Rectal smooth muscle tissue (tissue), 1 donor: Measurements from ENCODE around the gene RNASE1.

Experiments
- H3K27ac ChIP-seq: one replicate; pipeline ENCODE4 v1.7.0; 2013; ENCODE audit warnings: low read depth, low read length, inconsistent platforms
- H3K27me3 ChIP-seq: one replicate; pipeline ENCODE4 v1.7.0; 2013; ENCODE audit warnings: low read length; ENCODE audit not compliant: control insufficient read depth, insufficient read depth
- H3K36me3 ChIP-seq: one replicate; pipeline ENCODE4 v1.7.0; 2013; ENCODE audit warnings: low read length; ENCODE audit not compliant: control insufficient read depth, insufficient read depth
- H3K4me1 ChIP-seq: one replicate; pipeline ENCODE4 v1.7.0; 2013; ENCODE audit warnings: low read length; ENCODE audit not compliant: control insufficient read depth, insufficient read depth
- H3K4me3 ChIP-seq: one replicate; pipeline ENCODE4 v1.7.0; 2013; ENCODE audit warnings: low read length
- H3K9ac ChIP-seq: one replicate; pipeline ENCODE4 v1.7.0; 2013; ENCODE audit warnings: low read length

RNASE1 gene

GRCh38 chr14:20751963-20752562, 50.6 kb downstream of the RNASE1 start:
- Histone ChIP-seq H3K9ac (no peak overlapping the region), H3K27ac (no peak overlapping the region), H3K4me1 (no peaks in the 10 kb centered on the region), H3K36me3 (no peaks in the 10 kb centered on the region), H3K27me3 (no peaks in the 10 kb centered on the region), H3K4me3 (no peak overlapping the region)
